GDM1 (cell line): ENCODE measurements around the gene RASIP1.

Source experiments
- DNase-seq: peaks from one replicate; lab custom pipeline; 2025; lab: John Stamatoyannopoulos, UW

Gene RASIP1

GRCh38 chr19:48674921-48675824 is 65.2 kb downstream of the RASIP1 start:
- DNase-seq = peak; percentile 71

GRCh38 chr19:48674216-48674809 is 66.1 kb downstream of the RASIP1 start:
- DNase-seq = no peak

GRCh38 chr19:48673436-48674100 is 66.8 kb downstream of the RASIP1 start:
- no peak for DNase-seq

- DNase-seq = no peak
These were observed 67.4 kb downstream of the RASIP1 start, which contains the start of gene NTN5 for GRCh38 chr19:48672994-48673393. Gene NTN5 (minus strand): TSS chr19:48673017. CDS start chr19:48670986, 2,031 bp downstream.

- no peak for DNase-seq
These were observed 68.9 kb downstream of the RASIP1 start for GRCh38 chr19:48671446-48671995.

GRCh38 chr19:48670699-48671445 is 69.5 kb downstream of the RASIP1 start:
- no peak for DNase-seq
